HEK293T (cell line): ENCODE measurements around the gene MOSMO.

Experiments used
- ARNT ChIP-seq: fragments of 450-650 bp; IDR thresholded peaks from 2 replicates; pipeline ENCODE4 v1.6.1; 2017; ENCODE audit warnings: mild to moderate bottlenecking
- BHLHE40 ChIP-seq: fragments of 450-650 bp; IDR thresholded peaks from 2 replicates; pipeline ENCODE4 v1.6.1; 2016; ENCODE audit warnings: mild to moderate bottlenecking, moderate library complexity, borderline replicate concordance
- ELF4 ChIP-seq: fragments of 450-650 bp; IDR thresholded peaks from 2 replicates; pipeline ENCODE4 v1.6.1; 2017; ENCODE audit warnings: antibody characterized with exemption
- FOXM1 ChIP-seq: fragments of 450-650 bp; IDR thresholded peaks from 2 replicates; pipeline ENCODE4 v1.6.1; 2017; ENCODE audit warnings: mild to moderate bottlenecking, borderline replicate concordance
- HDGF ChIP-seq: fragments of 450-650 bp; IDR thresholded peaks from 2 replicates; pipeline ENCODE4 v1.6.1; 2017; ENCODE audit warnings: antibody characterized with exemption, borderline replicate concordance
- L3MBTL2 ChIP-seq: fragments of 450-650 bp; conservative IDR thresholded peaks from 2 replicates; pipeline ENCODE4 v1.6.1; 2016; ENCODE audit warnings: mild to moderate bottlenecking
- SP1 ChIP-seq: fragments of 450-650 bp; IDR thresholded peaks from 2 replicates; pipeline ENCODE4 v1.6.1; 2017
- TARDBP ChIP-seq: fragments of 450-650 bp; IDR thresholded peaks from 2 replicates; pipeline ENCODE4 v1.6.1; 2016
- ZNF384 ChIP-seq: fragments of 450-650 bp; IDR thresholded peaks from 2 replicates; pipeline ENCODE4 v1.6.1; 2016

- no peak for TF ChIP-seq SP1
- no peak for TF ChIP-seq ZNF384
- no peak for TF ChIP-seq ELF4
- no peak for TF ChIP-seq L3MBTL2
- no peak for TF ChIP-seq HDGF
- TF ChIP-seq ARNT: no peak
- no peak for TF ChIP-seq BHLHE40
- no peak for TF ChIP-seq TARDBP
- TF ChIP-seq FOXM1: no peak
Observed at GRCh38 chr16:21980032-21980431, 27.9 kb upstream of the MOSMO start.
